ENCODE data around the gene CYBA. TPM values are rescaled to one million over a fixed set of nuclear protein-coding genes. Genes with fewer than 3 reads are reported as not detected.
A peak's percentile ranks its signal among the peaks of the same experiment; 100 is the strongest.

CYBA gene
- total and polyA plus RNA-seq, 8 donors = 38.0 to 135 (median 68.5) TPM

DNA sequence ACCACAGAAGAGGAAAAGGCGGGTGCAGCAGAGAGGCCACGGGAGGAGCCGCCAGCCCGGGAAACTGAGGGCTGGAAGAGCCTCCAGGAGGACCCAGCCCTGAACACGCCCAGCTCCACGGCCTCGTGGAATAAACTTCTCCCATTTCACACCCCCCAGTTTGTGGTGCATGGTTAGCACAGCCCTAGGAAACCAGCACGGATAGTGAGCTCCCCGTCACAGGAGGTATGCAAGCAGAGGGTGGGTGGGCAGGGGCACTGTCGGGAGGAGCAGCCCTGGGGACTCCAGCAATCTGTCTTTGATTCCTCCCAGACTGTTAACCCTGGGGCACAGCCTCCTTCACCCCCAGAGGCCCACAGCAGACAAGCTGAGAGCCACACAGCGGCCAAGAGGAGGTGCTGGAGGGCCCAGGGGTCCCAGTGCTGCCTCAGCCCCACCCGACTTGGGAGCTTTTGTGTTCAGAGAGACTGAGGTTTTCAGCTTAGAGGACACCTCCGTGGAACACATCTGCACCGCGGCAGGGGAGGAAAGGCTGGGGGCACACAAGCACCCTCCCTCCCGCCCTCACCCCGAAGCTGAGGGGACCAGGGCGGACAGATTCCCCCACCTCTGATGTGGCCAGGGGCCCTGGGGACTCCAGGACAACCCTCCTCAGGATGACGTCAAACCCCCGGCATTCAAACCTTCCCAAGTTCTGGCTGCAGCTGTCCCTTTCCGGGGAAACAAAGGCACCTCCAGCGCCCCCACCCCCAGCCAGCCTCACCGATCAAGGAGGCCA is 14.2 kb downstream of the CYBA start:
- TF ChIP-seq, protein P1, sequence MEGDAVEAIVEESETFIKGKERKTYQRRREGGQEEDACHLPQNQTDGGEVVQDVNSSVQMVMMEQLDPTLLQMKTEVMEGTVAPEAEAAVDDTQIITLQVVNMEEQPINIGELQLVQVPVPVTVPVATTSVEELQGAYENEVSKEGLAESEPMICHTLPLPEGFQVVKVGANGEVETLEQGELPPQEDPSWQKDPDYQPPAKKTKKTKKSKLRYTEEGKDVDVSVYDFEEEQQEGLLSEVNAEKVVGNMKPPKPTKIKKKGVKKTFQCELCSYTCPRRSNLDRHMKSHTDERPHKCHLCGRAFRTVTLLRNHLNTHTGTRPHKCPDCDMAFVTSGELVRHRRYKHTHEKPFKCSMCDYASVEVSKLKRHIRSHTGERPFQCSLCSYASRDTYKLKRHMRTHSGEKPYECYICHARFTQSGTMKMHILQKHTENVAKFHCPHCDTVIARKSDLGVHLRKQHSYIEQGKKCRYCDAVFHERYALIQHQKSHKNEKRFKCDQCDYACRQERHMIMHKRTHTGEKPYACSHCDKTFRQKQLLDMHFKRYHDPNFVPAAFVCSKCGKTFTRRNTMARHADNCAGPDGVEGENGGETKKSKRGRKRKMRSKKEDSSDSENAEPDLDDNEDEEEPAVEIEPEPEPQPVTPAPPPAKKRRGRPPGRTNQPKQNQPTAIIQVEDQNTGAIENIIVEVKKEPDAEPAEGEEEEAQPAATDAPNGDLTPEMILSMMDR (IDR thresholded peaks at IDR 0.05) = no peak
- no peak overlapping the region for H3K27ac ChIP-seq

DNA sequence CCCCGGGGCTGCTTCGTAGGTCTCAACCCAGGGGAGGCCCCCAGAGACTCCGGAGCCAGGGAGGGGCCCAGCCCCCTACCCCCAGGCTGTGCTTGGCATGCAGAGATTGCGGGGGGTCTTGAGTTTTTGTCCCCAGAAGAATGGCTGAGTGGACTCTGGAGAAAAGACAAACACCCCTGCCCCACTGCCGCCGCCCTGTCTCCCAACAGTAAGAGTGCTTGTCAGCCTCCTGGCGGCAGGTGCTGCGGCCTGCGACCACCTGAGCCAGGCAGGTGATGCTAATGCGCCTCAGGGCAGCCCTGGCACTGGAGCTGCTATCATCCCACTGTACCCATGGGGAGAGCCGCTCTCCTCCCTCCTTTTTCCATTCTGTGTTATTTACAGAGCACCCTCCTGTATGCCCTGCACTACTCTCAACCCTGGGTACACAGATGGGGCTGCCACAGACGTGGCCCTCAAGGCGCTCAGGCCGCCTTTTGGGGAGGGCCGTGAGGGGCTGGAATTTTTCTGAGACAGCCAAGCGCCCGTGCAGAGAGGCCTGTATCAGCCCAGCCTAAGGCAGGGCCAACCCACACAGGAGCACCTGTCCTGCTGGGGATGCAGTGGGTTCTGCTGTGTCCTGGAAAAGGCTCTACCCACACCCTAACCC is 15.1 kb downstream of the CYBA start:
- H3K9me3 ChIP-seq = no peaks in the 10 kb centered on the region
- TF ChIP-seq, protein P1 (IDR thresholded peaks at IDR 0.05) = no peak
- no peak overlapping the region for H3K27ac ChIP-seq
- intact Hi-C loops (cut with DNase I) = no loop called here
- no peak for FAIRE-seq
- 93 to 94% methylated on average over 16 to 17 of the region's 17 CpGs for WGBS, 2 donors
- H3K27me3 ChIP-seq = no peaks in the 10 kb centered on the region
- no peak overlapping the region for H3K4me3 ChIP-seq
- peaks cover 0 to 17% (median 0%) of the 10 kb centered on the region in 3 donors for H3K36me3 ChIP-seq
- DNase-seq = no peak
- peaks cover 0 to 7% (median 0%) of the 10 kb centered on the region in 3 donors for H3K4me1 ChIP-seq
- no peak for ATAC-seq

More for the DNA sequence above, 14.2 kb downstream of the CYBA start:
- DNase-seq = peak in 1 of 6 donors; percentile 51
- H3K27me3 ChIP-seq = no peaks in the 10 kb centered on the region
- H3K9me3 ChIP-seq = no peaks in the 10 kb centered on the region
- intact Hi-C loops (cut with DNase I) = no loop called here
- no peak for ATAC-seq
- peaks cover 0 to 7% (median 0%) of the 10 kb centered on the region in 3 donors for H3K4me1 ChIP-seq
- 87% methylated on average over 22 to 23 of the region's 23 CpGs for WGBS, 2 donors
- FAIRE-seq = no peak
- H3K36me3 ChIP-seq = peaks cover 0 to 9% (median 0%) of the 10 kb centered on the region in 3 donors
- H3K4me3 ChIP-seq = no peak overlapping the region

DNA sequence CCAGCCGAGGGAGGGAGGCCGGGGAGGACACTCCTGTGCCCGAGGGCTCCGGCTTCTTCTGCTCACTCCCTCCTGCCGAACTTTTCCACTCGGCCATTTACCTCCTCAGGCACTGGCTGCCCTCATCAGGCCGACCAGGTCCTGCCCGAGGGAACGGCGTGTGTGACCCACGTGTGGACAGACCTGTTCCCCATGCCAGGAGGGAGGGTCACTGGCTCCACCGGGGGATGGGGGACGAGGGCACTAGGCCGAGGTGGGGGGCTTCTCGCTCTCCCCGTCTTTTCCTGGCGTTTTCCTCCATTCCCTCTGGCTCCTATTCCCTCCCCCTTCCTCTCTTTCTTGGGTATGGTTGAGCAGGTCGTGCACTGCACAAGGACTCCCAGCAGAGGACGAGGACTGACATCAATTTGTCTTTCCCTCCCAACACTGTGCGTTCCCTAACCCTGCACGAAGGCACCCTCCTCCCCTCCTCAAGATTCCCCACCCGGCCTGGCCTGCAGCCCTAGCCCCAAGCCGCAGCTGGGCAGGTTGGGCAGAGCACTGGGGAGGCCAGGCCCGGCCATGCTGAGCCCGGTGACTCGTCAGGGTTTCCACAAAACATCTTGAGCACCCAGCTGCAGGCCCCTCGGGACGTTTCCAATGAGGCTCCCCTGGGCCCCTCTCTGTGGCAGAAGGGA is 15.7 kb downstream of the CYBA start:
- Histone ChIP-seq H3K27me3 (no peaks in the 10 kb centered on the region), H3K9me3 (no peaks in the 10 kb centered on the region), H3K4me1 (peaks cover 0 to 7% (median 0%) of the 10 kb centered on the region in 3 donors), H3K4me3 (peak overlapping the region in 1 of 4 donors; percentile 32), H3K27ac (no peak overlapping the region), H3K36me3 (peaks cover 0 to 23% (median 4%) of the 10 kb centered on the region in 3 donors)
- TF ChIP-seq, protein P1 (IDR thresholded peaks at IDR 0.05) = no peak
- WGBS, 2 donors = 86% methylated on average over 28 of the region's 28 CpGs
- no peak for ATAC-seq
- FAIRE-seq = no peak
- peak in 1 of 6 donors; percentile 79 for DNase-seq
- intact Hi-C loops (cut with DNase I) = no loop called here

DNA sequence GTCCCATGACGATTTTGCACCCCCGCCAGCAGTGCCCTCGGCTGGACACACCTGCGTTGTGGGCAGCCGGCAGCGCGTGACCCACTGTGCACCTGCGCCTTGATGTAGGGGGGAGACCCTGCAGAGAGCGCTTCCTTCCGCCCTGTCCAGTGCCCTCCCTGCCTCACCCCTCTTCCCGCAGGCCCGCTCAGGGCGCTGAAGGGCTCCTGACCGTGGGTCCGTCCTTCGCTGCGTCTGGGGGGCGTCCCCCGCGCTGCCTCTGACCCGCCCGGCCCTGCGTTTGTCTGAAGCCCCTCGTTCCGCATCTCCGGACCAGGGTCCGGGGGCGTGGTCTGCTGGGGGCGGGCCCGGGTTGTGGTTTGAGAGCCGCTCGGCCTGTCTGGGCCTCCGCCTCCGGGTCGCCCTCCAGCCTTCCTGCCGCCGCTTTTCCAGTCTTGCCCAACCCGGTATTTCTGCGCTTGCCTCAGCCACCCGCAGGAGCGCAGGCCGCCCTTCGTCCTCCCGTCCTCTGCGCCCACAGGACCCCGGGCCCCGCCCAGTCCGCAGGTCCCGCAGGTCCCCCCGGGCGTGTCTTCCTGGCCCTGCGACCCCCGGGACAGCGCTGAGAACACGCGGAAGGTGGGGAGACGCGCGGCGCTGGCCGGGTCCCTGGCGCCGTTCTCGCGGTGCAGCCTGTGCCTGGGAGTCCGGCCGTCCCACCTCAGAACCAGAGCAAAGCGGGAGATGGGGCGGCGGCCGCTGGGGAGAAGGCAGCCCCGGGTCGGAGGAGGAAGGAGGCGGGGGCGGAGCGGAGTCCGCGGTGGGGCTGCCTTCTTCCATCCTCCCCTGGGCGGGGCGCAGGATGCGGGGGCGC is 16.5 kb downstream of the CYBA start:
- Histone ChIP-seq H3K9me3 (no peaks in the 10 kb centered on the region), H3K27me3 (no peaks in the 10 kb centered on the region), H3K4me1 (peaks cover 0 to 7% (median 0%) of the 10 kb centered on the region in 3 donors), H3K27ac (no peak overlapping the region), H3K4me3 (peak overlapping the region in 2 of 4 donors; percentile 9 to 32), H3K36me3 (peaks cover 3 to 23% (median 4%) of the 10 kb centered on the region in 3 donors)
- ATAC-seq (peak in 1 of 4 donors; percentile 23), DNase-seq (peak in 1 of 6 donors; percentile 74), FAIRE-seq (no peak)
- TF ChIP-seq, protein P1 (IDR thresholded peaks at IDR 0.05) = no peak
- intact Hi-C loops (cut with DNase I) = no loop called here
- 73 to 81% methylated on average over 76 to 82 of the region's 82 CpGs for WGBS, 2 donors

All from pancreas (tissue), 10 donors.